K562 (cell line): Measurements from ENCODE around the gene DHDDS. TPM values are rescaled to one million over a fixed set of nuclear protein-coding genes. Genes with fewer than 3 reads are reported as not detected.
A peak's percentile ranks its signal among the peaks of the same experiment; 100 is the strongest.

Experiments
- ATF4 ChIP-seq: fragments of 450-650 bp; formaldehyde crosslinking; IDR thresholded peaks from 2 replicates; pipeline ENCODE4 v1.4.0; 2022; ENCODE audit warnings: mild to moderate bottlenecking, moderate library complexity
- CHD2 ChIP-seq: IDR thresholded peaks from 2 replicates; pipeline ENCODE4 v1.6.1; 2011; ENCODE audit warnings: low read depth, low read length
- ESRRB ChIP-seq: fragments of 250-450 bp; sonication (Bioruptor Pico); IDR thresholded peaks from 2 replicates; pipeline ENCODE4 v1.5.0; 2020; ENCODE audit warnings: mild to moderate bottlenecking, moderate library complexity, borderline replicate concordance
- FIP1L1 ChIP-seq: fragments of 200-400 bp; formaldehyde crosslinking; IDR thresholded peaks from 2 replicates; pipeline ENCODE4 v1.6.1; 2018; ENCODE audit warnings: mild to moderate bottlenecking, low read depth, low read length; ENCODE audit not compliant: poor library complexity, severe bottlenecking
- HDAC2 ChIP-seq: fragments of 450-650 bp; IDR thresholded peaks from 2 replicates; pipeline ENCODE4 v1.6.1; 2016; ENCODE audit warnings: mild to moderate bottlenecking
- MXD1 ChIP-seq: fragments of 250-450 bp; sonication (Bioruptor Pico); IDR thresholded peaks from 2 replicates; pipeline ENCODE4 v1.8.0; 2021; ENCODE audit warnings: borderline replicate concordance, mild to moderate bottlenecking, moderate library complexity; ENCODE audit not compliant: poor library complexity, severe bottlenecking
- MYNN ChIP-seq, 2 experiments: sonication (generic); formaldehyde crosslinking in 1 of 2; IDR thresholded peaks; 2 replicates each; pipeline versions ENCODE4 v1.5.0 to v1.6.1; 2016 to 2020; ENCODE audit warnings: antibody characterized with exemption in 1 of 2, missing genetic modification reagents in 1 of 2
- NONO ChIP-seq, 2 experiments: fragments of 200-400 bp in 1 of 2; fragments of 450-650 bp in 1 of 2; formaldehyde crosslinking in 1 of 2; IDR thresholded peaks; 2 replicates each; pipeline ENCODE4 v1.6.1; 2017; ENCODE audit warnings: low read depth in 2 of 2, mild to moderate bottlenecking in 2 of 2, moderate library complexity in 2 of 2, low read length in 1 of 2
- POLR2AphosphoS2 ChIP-seq: IDR thresholded peaks from 2 replicates; pipeline ENCODE4 v1.6.1; 2012; ENCODE audit warnings: low read length, improper control_type of control experiment
- RB1 ChIP-seq: fragments of 450-650 bp; IDR thresholded peaks from 2 replicates; pipeline ENCODE4 v1.6.1; 2017; ENCODE audit warnings: low read depth, mild to moderate bottlenecking
- RFX1 ChIP-seq: fragments of 450-650 bp; IDR thresholded peaks from 2 replicates; pipeline ENCODE4 v1.6.1; 2016; ENCODE audit warnings: mild to moderate bottlenecking, moderate library complexity
- SNRNP70 ChIP-seq: fragments of 200-400 bp; formaldehyde crosslinking; optimal IDR thresholded peaks from 2 replicates; pipeline ENCODE3; 2017; ENCODE audit warnings: low read depth, low read length
- SP1 ChIP-seq: sonication (generic); formaldehyde crosslinking; IDR thresholded peaks from 2 replicates; pipeline ENCODE4 v1.8.1; 2022; ENCODE audit warnings: mild to moderate bottlenecking, missing genetic modification reagents
- YBX1 ChIP-seq: fragments of 450-650 bp; IDR thresholded peaks from 2 replicates; pipeline ENCODE4 v1.7.1; 2016; ENCODE audit warnings: mild to moderate bottlenecking
- ZNF780A ChIP-seq: fragments of 250-450 bp; sonication (Bioruptor Pico); IDR thresholded peaks from 2 replicates; pipeline ENCODE4 v1.5.0; 2021; ENCODE audit warnings: mild to moderate bottlenecking
- ZNF830 ChIP-seq: fragments of 250-450 bp; sonication (Bioruptor Pico); IDR thresholded peaks from 2 replicates; pipeline ENCODE4 v1.5.0; 2021; ENCODE audit warnings: mild to moderate bottlenecking
- polyA plus RNA-seq, 8 experiments: library from polyadenylated mRNA; depleted of rRNA in 4 of 8; stranded (reverse) in 5 of 8; unstranded in 3 of 8; fragments of >200 nt; fragmentation: Nextera tagmentation in 2 of 8; fragmentation: Illumina TruSeq in 1 of 8; extraction: Ambion mirVana in 2 of 8; extraction: Trizol in 1 of 8; gene quantifications; 2 replicates each; pipeline versions ENCODE4 v1.2.1 to v1.2.3, GENCODE V29; 2011 to 2014; ENCODE audit warnings: inconsistent platforms in 1 of 8, missing spikeins in 1 of 8
- total RNA-seq, 7 experiments: library from RNA; depleted of rRNA in 6 of 7; stranded (reverse); fragments of >200 nt in 6 of 7; fragmentation: Illumina TruSeq in 2 of 7; extraction: Trizol in 2 of 7; gene quantifications; 2 replicates each; pipeline versions ENCODE4 v1.2.1 to v1.2.3, GENCODE V29; 2011 to 2021; ENCODE audit warnings: low replicate concordance in 1 of 7
- TF ChIP-seq, protein P1 (sequence below): fragments of 250-450 bp; sonication (Bioruptor Pico); IDR thresholded peaks from 2 replicates; pipeline ENCODE4 v1.8.0; 2022; ENCODE audit warnings: inconsistent platforms, mild to moderate bottlenecking, moderate library complexity, borderline replicate concordance
- TF ChIP-seq, protein P2 (sequence below): sonication (generic); formaldehyde crosslinking; IDR thresholded peaks from 2 replicates; pipeline ENCODE4 v1.8.0; 2023; ENCODE audit warnings: mild to moderate bottlenecking, missing genetic modification reagents
- TF ChIP-seq, protein P3 (sequence below): fragments of 250-450 bp; sonication (Bioruptor Pico); IDR thresholded peaks from 2 replicates; pipeline ENCODE4 v1.4.0; 2020; ENCODE audit warnings: borderline replicate concordance

Gene DHDDS
- total and polyA plus RNA-seq, 9 of the 15 experiments (the other 6 are each of a cell fraction or from before 2014, with no cell fraction given): 33.3 to 55.0 (median 44.3) TPM

DNA sequence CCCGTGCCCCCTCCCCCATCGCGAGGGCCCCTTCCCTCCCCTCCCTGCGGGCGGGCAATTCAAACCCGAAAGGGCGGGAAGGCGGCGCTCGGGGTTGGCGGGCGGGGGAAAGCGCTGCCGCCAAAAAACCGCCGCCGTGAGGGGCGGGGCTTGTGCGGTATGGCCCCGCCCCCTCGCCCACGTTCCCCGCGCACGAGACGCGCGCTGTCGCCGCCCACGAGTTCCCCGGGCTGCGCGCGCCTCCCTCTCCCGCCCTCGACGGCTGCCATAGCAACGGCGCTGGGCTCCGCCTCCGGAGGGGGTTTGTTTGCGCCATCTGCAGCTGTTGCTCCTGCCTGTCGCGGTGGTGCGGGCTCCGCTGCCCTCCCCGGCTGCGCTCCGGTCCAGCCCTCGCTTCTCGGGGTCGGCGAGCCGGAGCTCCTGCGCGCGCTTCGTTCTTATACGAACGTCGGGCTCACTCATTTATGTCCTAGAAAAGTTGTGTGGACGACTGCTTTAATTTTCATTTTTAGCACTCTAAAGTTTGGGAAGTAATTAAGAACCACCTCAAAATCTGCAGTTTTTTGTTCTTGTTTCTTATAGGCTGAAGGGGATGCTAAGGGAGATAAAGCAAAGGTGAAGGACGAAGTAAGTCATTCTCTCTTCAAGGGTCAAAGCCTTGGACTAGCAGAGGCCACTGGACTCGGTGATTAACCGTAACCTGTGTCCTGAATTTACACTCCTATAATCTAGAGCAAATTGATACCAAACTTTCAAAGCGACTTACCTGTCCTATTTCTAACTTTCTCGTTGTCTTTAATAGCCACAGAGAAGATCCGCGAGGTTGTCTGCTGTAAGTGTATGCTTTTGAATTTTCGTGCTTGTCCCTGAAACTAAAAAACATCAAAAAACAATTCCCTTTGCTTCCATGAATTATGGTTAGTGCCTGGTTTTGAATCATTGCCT, 41.1 kb downstream of the DHDDS start (continued):
- TF ChIP-seq, protein P1, sequence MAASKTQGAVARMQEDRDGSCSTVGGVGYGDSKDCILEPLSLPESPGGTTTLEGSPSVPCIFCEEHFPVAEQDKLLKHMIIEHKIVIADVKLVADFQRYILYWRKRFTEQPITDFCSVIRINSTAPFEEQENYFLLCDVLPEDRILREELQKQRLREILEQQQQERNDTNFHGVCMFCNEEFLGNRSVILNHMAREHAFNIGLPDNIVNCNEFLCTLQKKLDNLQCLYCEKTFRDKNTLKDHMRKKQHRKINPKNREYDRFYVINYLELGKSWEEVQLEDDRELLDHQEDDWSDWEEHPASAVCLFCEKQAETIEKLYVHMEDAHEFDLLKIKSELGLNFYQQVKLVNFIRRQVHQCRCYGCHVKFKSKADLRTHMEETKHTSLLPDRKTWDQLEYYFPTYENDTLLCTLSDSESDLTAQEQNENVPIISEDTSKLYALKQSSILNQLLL (CRISPR knock-in tag): no peak
- TF ChIP-seq RB1: peak; percentile 96
- peak; percentile 85; the same call in 1 of the 2 replicates for TF ChIP-seq POLR2AphosphoS2
- TF ChIP-seq MXD1: peak; percentile 26
- no peak for TF ChIP-seq ESRRB (CRISPR knock-in tag)
- TF ChIP-seq YBX1: no peak
- TF ChIP-seq ZNF780A (CRISPR knock-in tag): no peak
- TF ChIP-seq ATF4: no peak; the same call in 1 of the 2 replicates
- no peak for TF ChIP-seq SNRNP70
- peak; percentile 45; the same call in 1 of the 2 replicates for TF ChIP-seq HDAC2
- TF ChIP-seq RFX1: peak; percentile 95
- TF ChIP-seq, protein P2, sequence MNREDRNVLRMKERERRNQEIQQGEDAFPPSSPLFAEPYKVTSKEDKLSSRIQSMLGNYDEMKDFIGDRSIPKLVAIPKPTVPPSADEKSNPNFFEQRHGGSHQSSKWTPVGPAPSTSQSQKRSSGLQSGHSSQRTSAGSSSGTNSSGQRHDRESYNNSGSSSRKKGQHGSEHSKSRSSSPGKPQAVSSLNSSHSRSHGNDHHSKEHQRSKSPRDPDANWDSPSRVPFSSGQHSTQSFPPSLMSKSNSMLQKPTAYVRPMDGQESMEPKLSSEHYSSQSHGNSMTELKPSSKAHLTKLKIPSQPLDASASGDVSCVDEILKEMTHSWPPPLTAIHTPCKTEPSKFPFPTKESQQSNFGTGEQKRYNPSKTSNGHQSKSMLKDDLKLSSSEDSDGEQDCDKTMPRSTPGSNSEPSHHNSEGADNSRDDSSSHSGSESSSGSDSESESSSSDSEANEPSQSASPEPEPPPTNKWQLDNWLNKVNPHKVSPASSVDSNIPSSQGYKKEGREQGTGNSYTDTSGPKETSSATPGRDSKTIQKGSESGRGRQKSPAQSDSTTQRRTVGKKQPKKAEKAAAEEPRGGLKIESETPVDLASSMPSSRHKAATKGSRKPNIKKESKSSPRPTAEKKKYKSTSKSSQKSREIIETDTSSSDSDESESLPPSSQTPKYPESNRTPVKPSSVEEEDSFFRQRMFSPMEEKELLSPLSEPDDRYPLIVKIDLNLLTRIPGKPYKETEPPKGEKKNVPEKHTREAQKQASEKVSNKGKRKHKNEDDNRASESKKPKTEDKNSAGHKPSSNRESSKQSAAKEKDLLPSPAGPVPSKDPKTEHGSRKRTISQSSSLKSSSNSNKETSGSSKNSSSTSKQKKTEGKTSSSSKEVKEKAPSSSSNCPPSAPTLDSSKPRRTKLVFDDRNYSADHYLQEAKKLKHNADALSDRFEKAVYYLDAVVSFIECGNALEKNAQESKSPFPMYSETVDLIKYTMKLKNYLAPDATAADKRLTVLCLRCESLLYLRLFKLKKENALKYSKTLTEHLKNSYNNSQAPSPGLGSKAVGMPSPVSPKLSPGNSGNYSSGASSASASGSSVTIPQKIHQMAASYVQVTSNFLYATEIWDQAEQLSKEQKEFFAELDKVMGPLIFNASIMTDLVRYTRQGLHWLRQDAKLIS (CRISPR knock-in tag): no peak; the same call in 1 of the 2 replicates
- no peak for TF ChIP-seq ZNF830 (CRISPR knock-in tag)
- no peak for TF ChIP-seq MYNN (IDR thresholded peaks at IDR 0.05)
- TF ChIP-seq MYNN (CRISPR knock-in tag; IDR thresholded peaks at IDR 0.05): no peak
- 0 out of 2 replicates have a peak, but pooled peaks have one; percentile 45 for TF ChIP-seq CHD2
- TF ChIP-seq SP1 (CRISPR knock-in tag): peak; percentile 82
- TF ChIP-seq NONO (IDR thresholded peaks at IDR 0.05; ENCODE audit: low read depth in 2 of 2, low read length in 1 of 2): no peak; a peak in 1 of 4 replicates
- TF ChIP-seq, protein P3, sequence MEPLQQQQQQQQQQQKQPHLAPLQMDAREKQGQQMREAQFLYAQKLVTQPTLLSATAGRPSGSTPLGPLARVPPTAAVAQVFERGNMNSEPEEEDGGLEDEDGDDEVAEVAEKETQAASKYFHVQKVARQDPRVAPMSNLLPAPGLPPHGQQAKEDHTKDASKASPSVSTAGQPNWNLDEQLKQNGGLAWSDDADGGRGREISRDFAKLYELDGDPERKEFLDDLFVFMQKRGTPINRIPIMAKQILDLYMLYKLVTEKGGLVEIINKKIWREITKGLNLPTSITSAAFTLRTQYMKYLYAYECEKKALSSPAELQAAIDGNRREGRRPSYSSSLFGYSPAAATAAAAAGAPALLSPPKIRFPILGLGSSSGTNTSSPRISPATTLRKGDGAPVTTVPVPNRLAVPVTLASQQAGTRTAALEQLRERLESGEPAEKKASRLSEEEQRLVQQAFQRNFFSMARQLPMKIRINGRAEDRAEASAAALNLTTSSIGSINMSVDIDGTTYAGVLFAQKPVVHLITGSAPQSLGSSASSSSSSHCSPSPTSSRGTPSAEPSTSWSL (CRISPR knock-in tag): no peak
- peak; percentile 22 for TF ChIP-seq FIP1L1
